PC-9 (cell line): Measurements from ENCODE around the gene STK39.

Source experiments
- CTCF ChIP-seq: fragments of 200-600 bp; sonication (generic); conservative IDR thresholded peaks from 2 replicates; pipeline ENCODE4 v1.6.1; 2017; ENCODE audit warnings: mixed run types, antibody characterized with exemption, mild to moderate bottlenecking, moderate library complexity
- EZH2 ChIP-seq: fragments of 200-600 bp; sonication (generic); IDR thresholded peaks from 2 replicates; pipeline ENCODE4 v1.8.0; 2017; ENCODE audit warnings: antibody characterized with exemption, low read depth

- TF ChIP-seq EZH2 = no peak
- no peak for TF ChIP-seq CTCF
Measured at GRCh38 chr2:167943368-167943767, 304.0 kb downstream of the STK39 start.
